Brain microvascular endothelial cell (primary cell): ENCODE measurements around the gene RAP2C.

ENCODE experiments used
- DNase-seq: peaks from one replicate; pipeline ENCODE4 v3.0.0-alpha.2; 2020
- H3K27ac ChIP-seq: fragments of 250-450 bp; sonication (Bioruptor Pico); 2 replicates; pipeline ENCODE4 v1.5.1; 2020; ENCODE audit warnings: mild to moderate bottlenecking, moderate library complexity
- H3K27me3 ChIP-seq: fragments of 250-450 bp; sonication (Bioruptor Pico); replicated peaks from 2 replicates; pipeline ENCODE4 v1.5.1; 2020; ENCODE audit warnings: mild to moderate bottlenecking
- H3K36me3 ChIP-seq: fragments of 250-450 bp; sonication (Bioruptor Pico); replicated peaks from 2 replicates; pipeline ENCODE4 v1.5.1; 2020; ENCODE audit warnings: mild to moderate bottlenecking
- H3K4me3 ChIP-seq: 2 replicates; pipeline ENCODE4 v1.5.1; 2011; ENCODE audit warnings: low read depth, mild to moderate bottlenecking, control low read depth, low read length, moderate library complexity
- in situ Hi-C: cut with HindIII; loops from 2 replicates; pipeline ENCODE4 v1.10.0; 2017; ENCODE audit warnings: low sequenced_read_pairs, low pct_ligation_motif_present
- TF ChIP-seq, protein P1 (sequence below): IDR thresholded peaks from 2 replicates; pipeline ENCODE4 v1.5.1; 2011; ENCODE audit warnings: low read depth, mild to moderate bottlenecking, moderate library complexity, low read length, control low read depth, inconsistent platforms; ENCODE audit errors: missing control alignments

RAP2C gene

DNA sequence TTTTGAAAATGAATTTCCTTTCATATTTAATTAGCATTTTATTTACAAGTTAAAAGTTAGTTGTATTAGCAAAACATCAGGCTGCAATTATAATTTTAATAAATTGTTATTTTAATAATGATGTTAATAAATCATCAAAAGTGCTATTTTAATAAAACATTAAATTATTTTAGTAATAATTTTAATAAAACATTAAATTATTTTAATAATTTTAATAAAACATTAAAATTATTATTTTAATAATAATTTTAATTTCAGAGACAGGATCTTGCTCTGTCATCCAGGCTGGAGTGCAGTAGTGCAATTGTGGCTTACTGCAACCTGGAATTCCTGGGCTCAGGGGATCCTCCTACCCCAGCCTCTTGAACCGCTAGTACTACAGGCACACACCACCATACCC lies 10.8 kb downstream of the RAP2C start:
- TF ChIP-seq, protein P1, sequence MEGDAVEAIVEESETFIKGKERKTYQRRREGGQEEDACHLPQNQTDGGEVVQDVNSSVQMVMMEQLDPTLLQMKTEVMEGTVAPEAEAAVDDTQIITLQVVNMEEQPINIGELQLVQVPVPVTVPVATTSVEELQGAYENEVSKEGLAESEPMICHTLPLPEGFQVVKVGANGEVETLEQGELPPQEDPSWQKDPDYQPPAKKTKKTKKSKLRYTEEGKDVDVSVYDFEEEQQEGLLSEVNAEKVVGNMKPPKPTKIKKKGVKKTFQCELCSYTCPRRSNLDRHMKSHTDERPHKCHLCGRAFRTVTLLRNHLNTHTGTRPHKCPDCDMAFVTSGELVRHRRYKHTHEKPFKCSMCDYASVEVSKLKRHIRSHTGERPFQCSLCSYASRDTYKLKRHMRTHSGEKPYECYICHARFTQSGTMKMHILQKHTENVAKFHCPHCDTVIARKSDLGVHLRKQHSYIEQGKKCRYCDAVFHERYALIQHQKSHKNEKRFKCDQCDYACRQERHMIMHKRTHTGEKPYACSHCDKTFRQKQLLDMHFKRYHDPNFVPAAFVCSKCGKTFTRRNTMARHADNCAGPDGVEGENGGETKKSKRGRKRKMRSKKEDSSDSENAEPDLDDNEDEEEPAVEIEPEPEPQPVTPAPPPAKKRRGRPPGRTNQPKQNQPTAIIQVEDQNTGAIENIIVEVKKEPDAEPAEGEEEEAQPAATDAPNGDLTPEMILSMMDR, result no peak
- no peaks in the 10 kb centered on the region for H3K36me3 ChIP-seq
- no peak for DNase-seq
- H3K27ac ChIP-seq, result no peak overlapping the region
- no peak overlapping the region for H3K4me3 ChIP-seq
- in situ Hi-C loops, result no loop called here
- no peaks in the 10 kb centered on the region for H3K27me3 ChIP-seq

DNA sequence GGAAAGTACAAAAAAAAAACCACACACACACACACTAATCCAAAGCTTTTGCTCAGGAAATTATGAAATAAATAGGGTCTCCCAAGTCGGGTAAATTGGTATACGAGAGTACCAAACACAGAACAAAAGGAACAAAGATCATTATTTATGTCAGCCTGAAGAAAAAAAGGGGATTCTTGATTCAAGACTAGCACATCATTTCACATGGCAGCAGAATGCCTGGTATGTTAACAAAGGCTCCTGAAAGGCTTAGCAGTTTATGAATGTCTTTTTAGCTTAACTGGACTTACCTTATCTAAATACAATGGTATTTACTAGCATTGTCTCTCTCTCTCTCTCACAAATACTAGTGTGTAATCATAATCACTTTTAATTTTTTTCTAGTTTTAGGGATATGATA lies 11.3 kb downstream of the RAP2C start:
- Histone ChIP-seq H3K27ac (no peak overlapping the region), H3K4me3 (no peak overlapping the region), H3K36me3 (no peaks in the 10 kb centered on the region), H3K27me3 (no peaks in the 10 kb centered on the region)
- DNase-seq, result no peak
- TF ChIP-seq, protein P1, result no peak
- in situ Hi-C loops, result no loop called here

DNA sequence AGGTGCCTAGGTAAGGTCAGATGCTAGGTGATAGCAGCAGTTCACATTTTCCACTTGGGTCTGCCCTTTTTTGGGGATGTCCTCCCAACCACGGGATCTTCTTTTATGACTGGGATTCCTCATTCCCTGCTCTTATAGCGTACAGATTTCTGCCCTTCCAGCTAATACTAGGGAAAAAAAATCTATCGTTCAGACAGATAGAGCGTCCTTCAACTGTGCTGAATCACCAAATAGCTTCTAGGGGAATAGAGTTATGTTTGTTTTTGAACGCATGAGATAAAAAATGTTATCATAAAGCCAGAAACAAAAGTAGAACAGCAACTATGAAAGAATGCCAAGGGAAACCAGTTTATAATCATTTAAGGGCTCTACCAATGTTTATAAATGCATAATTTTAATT lies 13.0 kb downstream of the RAP2C start:
- Histone ChIP-seq H3K27ac (no peak overlapping the region), H3K4me3 (no peak overlapping the region), H3K36me3 (no peaks in the 10 kb centered on the region), H3K27me3 (no peaks in the 10 kb centered on the region)
- TF ChIP-seq, protein P1, result no peak
- no peak for DNase-seq
- in situ Hi-C loops, result no loop called here

DNA sequence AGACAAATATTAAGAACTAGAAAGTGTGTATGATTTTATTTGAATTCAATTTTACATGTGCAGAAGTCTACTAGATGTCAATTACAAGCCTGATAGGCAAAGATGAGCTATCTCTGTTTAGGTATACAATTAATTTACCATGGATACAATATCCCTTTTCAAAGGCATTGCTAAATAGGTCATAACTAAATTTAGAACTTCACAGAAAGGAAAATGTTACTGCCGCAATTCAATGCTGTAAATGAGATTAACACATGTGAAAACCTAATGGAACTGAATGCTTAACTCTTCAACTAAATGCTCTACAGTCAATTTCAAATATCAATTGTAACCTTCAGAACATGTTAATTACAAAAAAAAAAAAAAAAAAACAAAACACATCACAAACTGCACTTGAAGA lies 14.6 kb downstream of the RAP2C start:
- Histone ChIP-seq H3K27ac (no peak overlapping the region), H3K27me3 (no peaks in the 10 kb centered on the region), H3K36me3 (no peaks in the 10 kb centered on the region), H3K4me3 (no peak overlapping the region)
- DNase-seq, result no peak
- TF ChIP-seq, protein P1, result no peak
- in situ Hi-C loops, result no loop called here

DNA sequence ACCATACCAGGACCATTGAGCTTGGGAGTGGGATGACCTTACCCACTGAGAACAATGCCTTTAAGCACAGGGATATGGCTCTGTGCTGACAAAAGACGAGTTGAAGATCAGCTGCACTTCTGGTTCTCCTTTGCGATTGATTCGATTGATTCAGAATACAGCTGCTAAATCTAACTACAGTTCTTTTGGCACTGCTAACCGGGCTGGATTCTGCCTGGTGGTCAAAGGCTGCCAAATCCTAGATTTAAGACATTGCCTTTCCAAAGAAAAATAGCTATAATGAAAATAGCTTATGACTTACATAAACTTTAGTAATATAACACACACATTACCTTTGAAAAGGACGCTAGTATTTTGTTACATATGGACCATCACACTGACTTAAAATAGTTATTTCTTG lies 18.3 kb downstream of the RAP2C start:
- Histone ChIP-seq H3K27me3 (no peaks in the 10 kb centered on the region), H3K36me3 (no peaks in the 10 kb centered on the region), H3K27ac (no peak overlapping the region), H3K4me3 (no peak overlapping the region)
- in situ Hi-C loops, result no loop called here
- TF ChIP-seq, protein P1, result no peak
- DNase-seq, result no peak

DNA sequence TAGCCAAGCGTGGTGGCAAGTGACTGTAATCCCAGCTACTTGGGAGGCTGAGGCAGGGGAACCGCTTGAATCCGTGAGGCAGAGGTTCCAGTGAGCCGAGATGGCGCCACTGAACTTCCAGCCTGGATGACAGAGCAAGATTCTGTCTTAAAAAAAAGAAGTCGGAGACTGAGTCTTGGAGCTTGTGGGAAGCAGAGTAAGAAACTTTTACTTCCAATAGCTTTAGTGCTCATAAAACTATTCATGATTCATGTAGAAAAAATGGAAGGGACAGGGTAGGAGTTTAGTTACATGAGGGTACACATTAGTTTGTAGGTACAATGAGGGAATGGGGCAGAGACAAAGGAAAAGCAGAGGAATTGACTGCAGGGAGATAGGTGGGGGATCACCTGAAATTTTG lies 19.3 kb downstream of the RAP2C start:
- H3K27ac ChIP-seq, result no peak overlapping the region
- H3K36me3 ChIP-seq, result no peaks in the 10 kb centered on the region
- H3K27me3 ChIP-seq, result no peaks in the 10 kb centered on the region
- TF ChIP-seq, protein P1, result no peak
- no peak overlapping the region for H3K4me3 ChIP-seq
- DNase-seq, result no peak
- in situ Hi-C loops, result no loop called here
